Trophoblast cell (in vitro differentiated cells and primary cell): ENCODE data around the gene STX17.

Source experiments
- DNase-seq, 2 donors: peaks; one replicate each; pipeline ENCODE4 v3.0.0-alpha.2; 2016
- H2AFZ ChIP-seq: 2 replicates; pipeline ENCODE4 v1.6.1; 2013; ENCODE audit warnings: low read length, moderate library complexity, mild to moderate bottlenecking; ENCODE audit not compliant: insufficient read depth, poor library complexity
- H2AK5ac ChIP-seq: 2 replicates; pipeline ENCODE4 v1.6.1; 2013; ENCODE audit warnings: mild to moderate bottlenecking, low read length
- H2BK120ac ChIP-seq: 2 replicates; pipeline ENCODE4 v1.6.1; 2013; ENCODE audit warnings: low read length, mild to moderate bottlenecking, moderate library complexity; ENCODE audit not compliant: insufficient read depth, poor library complexity
- H2BK12ac ChIP-seq: 2 replicates; pipeline ENCODE4 v1.6.1; 2013; ENCODE audit warnings: mild to moderate bottlenecking, low read length, moderate library complexity
- H2BK5ac ChIP-seq: 2 replicates; pipeline ENCODE4 v1.6.1; 2013; ENCODE audit warnings: low read length, low read depth, moderate library complexity, mild to moderate bottlenecking; ENCODE audit not compliant: poor library complexity
- H3K14ac ChIP-seq: 2 replicates; pipeline ENCODE4 v1.6.1; 2013; ENCODE audit warnings: mild to moderate bottlenecking, low read length
- H3K18ac ChIP-seq: 2 replicates; pipeline ENCODE4 v1.6.1; 2013; ENCODE audit warnings: mild to moderate bottlenecking, low read length
- H3K23ac ChIP-seq: 2 replicates; pipeline ENCODE4 v1.6.1; 2013; ENCODE audit warnings: low read length
- H3K27ac ChIP-seq: 2 replicates; pipeline ENCODE4 v1.5.1; 2013; ENCODE audit warnings: low read depth, mild to moderate bottlenecking, inconsistent platforms, low read length, moderate library complexity
- H3K27me3 ChIP-seq: 2 replicates; pipeline ENCODE4 v1.6.1; 2013; ENCODE audit warnings: inconsistent platforms, mild to moderate bottlenecking, low read length, moderate library complexity; ENCODE audit not compliant: insufficient read depth
- H3K36me3 ChIP-seq, 2 experiments: 1 replicate in 1 of 2; 2 replicates in 1 of 2; pipeline ENCODE4 v1.6.1; 2013; ENCODE audit warnings: low read length in 2 of 2, mild to moderate bottlenecking in 2 of 2, moderate library complexity in 1 of 2; ENCODE audit not compliant: insufficient read depth in 2 of 2, control insufficient read depth in 1 of 2
- H3K4ac ChIP-seq: 2 replicates; pipeline ENCODE4 v1.6.1; 2013; ENCODE audit warnings: low read depth, mild to moderate bottlenecking, low read length, moderate library complexity
- H3K4me1 ChIP-seq, 2 experiments: 1 replicate in 1 of 2; 2 replicates in 1 of 2; pipeline ENCODE4 v1.6.1; 2013; ENCODE audit warnings: low read length in 2 of 2, mild to moderate bottlenecking in 2 of 2, moderate library complexity in 1 of 2; ENCODE audit not compliant: insufficient read depth in 2 of 2, control insufficient read depth in 1 of 2
- H3K4me2 ChIP-seq: 2 replicates; pipeline ENCODE4 v1.6.1; 2013; ENCODE audit warnings: inconsistent platforms, mild to moderate bottlenecking, low read length, moderate library complexity
- H3K4me3 ChIP-seq: 2 replicates; pipeline ENCODE4 v1.5.1; 2013; ENCODE audit warnings: mild to moderate bottlenecking, low read depth, low read length, inconsistent platforms
- H3K79me1 ChIP-seq: one replicate; pipeline ENCODE4 v1.6.1; 2013; ENCODE audit warnings: low read length
- H3K79me2 ChIP-seq: 2 replicates; pipeline ENCODE4 v1.6.1; 2013; ENCODE audit warnings: low read length, mild to moderate bottlenecking; ENCODE audit not compliant: control insufficient read depth, insufficient read depth, poor library complexity
- H3K9ac ChIP-seq: 2 replicates; pipeline ENCODE4 v1.6.1; 2013; ENCODE audit warnings: mild to moderate bottlenecking, low read length
- H3K9me3 ChIP-seq: 2 replicates; pipeline ENCODE4 v1.6.1; 2013; ENCODE audit warnings: low read depth, mild to moderate bottlenecking, control low read depth, inconsistent platforms, low read length; ENCODE audit not compliant: insufficient read depth
- H4K12ac ChIP-seq: 2 replicates; pipeline ENCODE4 v1.6.1; 2013; ENCODE audit warnings: low read depth, mild to moderate bottlenecking, low read length, moderate library complexity
- H4K8ac ChIP-seq: 2 replicates; pipeline ENCODE4 v1.6.1; 2013; ENCODE audit warnings: low read depth, mild to moderate bottlenecking, low read length, moderate library complexity
- H4K91ac ChIP-seq: one replicate; pipeline ENCODE4 v1.6.1; 2013; ENCODE audit warnings: low read depth, mild to moderate bottlenecking, low read length, moderate library complexity
- WGBS: extraction: QIAGEN DNeasy Blood & Tissue Kit; methylation state at CpG from one replicate; pipeline ENCODE4 v1.1.7; 2013; ENCODE audit warnings: missing lambda C conversion rate; ENCODE audit not compliant: insufficient read length, insufficient coverage; ENCODE audit errors: extremely low coverage; 5-methylcytosine and 5-hydroxymethylcytosine counted together

The STX17 gene

DNA sequence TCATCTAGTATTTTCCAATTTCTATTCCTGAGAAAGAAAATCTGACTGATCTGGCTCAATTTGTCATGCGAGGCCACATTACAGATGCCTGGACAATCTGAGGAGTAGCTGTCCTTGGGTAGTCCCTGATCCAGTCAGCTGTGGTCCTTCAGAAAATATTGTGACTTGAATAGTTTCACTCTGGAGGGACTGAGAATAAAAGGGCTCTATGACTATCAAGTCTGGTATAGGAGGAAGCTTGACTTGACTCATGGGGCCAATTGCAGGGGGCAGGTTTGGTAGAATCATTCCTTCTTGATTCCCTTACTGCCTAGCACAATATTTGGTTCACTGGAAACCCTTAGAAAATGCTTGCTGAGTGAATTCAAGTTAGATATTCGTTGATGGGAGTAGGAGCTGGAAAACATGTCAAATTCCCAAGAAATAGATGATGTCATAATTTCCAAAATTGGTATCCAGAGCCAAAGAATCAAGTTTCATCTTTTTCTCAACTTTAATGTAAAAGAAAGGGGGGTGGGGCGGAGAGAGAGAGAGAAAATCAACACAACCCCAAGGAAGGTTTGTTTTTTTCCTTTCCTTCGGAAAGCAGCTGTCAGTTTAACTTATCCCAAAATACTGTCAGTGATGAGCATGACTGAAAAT, 32.4 kb upstream of the STX17 start:
- H3K18ac ChIP-seq: no peak overlapping the region
- no peaks in the 10 kb centered on the region for H3K79me1 ChIP-seq
- no peaks in the 10 kb centered on the region for H3K36me3 ChIP-seq
- H2AFZ ChIP-seq: no peak overlapping the region
- H3K23ac ChIP-seq: no peak overlapping the region
- no peak overlapping the region for H3K4me3 ChIP-seq
- no peak overlapping the region for H3K4me2 ChIP-seq
- no peak overlapping the region for H4K91ac ChIP-seq
- H3K79me2 ChIP-seq: no peaks in the 10 kb centered on the region
- no peak overlapping the region for H2BK5ac ChIP-seq
- no peak overlapping the region for H2AK5ac ChIP-seq
- H3K4me1 ChIP-seq: no peaks in the 10 kb centered on the region
- no peak overlapping the region for H2BK120ac ChIP-seq
- no peak for DNase-seq
- H3K9me3 ChIP-seq: no peaks in the 10 kb centered on the region
- H3K4ac ChIP-seq: no peak overlapping the region
- H2BK12ac ChIP-seq: no peak overlapping the region
- H3K14ac ChIP-seq: no peak overlapping the region
- no peaks in the 10 kb centered on the region for H3K27me3 ChIP-seq
- no peak overlapping the region for H3K27ac ChIP-seq
- WGBS: no CpG with 5 or more reads among the region's 4 CpGs
- no peak overlapping the region for H4K12ac ChIP-seq
- no peak overlapping the region for H3K9ac ChIP-seq
- H4K8ac ChIP-seq: no peak overlapping the region

DNA sequence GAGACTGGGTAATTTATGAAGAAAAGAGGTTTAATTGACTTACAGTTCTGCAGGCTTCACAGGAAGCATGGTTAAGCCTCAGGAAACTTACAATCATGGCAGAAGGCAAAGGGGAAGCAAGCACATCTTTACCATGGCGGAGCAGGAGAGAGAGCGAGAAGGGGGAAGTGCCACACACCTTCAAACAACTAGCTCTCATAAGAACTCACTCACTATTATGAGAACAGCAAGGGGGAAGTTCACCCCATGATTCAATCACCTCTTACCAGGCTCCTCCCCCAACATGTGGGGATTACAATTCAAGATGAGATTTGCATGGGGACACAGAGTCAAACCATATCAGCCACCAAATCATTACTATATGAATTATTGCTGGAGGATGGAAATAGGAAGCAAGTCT, 30.3 kb upstream of the STX17 start:
- Histone ChIP-seq H4K12ac (no peak overlapping the region), H3K14ac (no peak overlapping the region), H3K4me1 (no peaks in the 10 kb centered on the region), H3K4me2 (no peak overlapping the region), H3K4me3 (no peak overlapping the region), H3K18ac (no peak overlapping the region), H3K9me3 (no peaks in the 10 kb centered on the region), H3K79me1 (no peaks in the 10 kb centered on the region), H4K91ac (no peak overlapping the region), H2AK5ac (no peak overlapping the region), H2BK120ac (no peak overlapping the region), H3K36me3 (no peaks in the 10 kb centered on the region), H2BK12ac (no peak overlapping the region), H3K23ac (no peak overlapping the region), H2AFZ (no peak overlapping the region), H3K4ac (no peak overlapping the region), H3K79me2 (no peaks in the 10 kb centered on the region), H3K9ac (no peak overlapping the region), H3K27ac (no peak overlapping the region), H3K27me3 (no peaks in the 10 kb centered on the region), H4K8ac (no peak overlapping the region), H2BK5ac (no peak overlapping the region)
- no CpG with 5 or more reads among the region's 2 CpGs for WGBS
- DNase-seq: no peak

DNA sequence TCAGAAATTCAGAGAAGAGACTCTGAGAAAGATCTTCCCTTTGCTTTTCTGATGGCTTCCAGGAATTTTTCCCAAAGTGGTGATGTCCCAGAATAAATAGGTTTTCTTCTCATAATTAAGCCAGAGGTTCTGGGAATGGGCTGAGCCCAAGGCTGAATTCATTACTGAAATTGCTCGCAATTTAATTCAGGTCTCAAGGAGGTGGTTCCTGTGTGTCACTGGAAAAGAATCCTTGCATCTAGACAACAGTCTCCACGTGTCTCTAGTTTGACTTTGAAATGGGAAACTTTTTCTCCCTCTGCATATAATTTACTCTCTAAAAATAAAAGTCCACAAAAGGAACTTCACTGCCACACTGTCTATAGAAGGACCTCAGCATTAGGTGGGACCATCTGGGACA, 27.8 kb upstream of the STX17 start:
- no peaks in the 10 kb centered on the region for H3K9me3 ChIP-seq
- no peak overlapping the region for H3K4me3 ChIP-seq
- H3K79me1 ChIP-seq: no peaks in the 10 kb centered on the region
- H3K4me2 ChIP-seq: no peak overlapping the region
- H2BK120ac ChIP-seq: no peak overlapping the region
- H3K4me1 ChIP-seq: no peaks in the 10 kb centered on the region
- H3K36me3 ChIP-seq: no peaks in the 10 kb centered on the region
- H3K23ac ChIP-seq: no peak overlapping the region
- no peak overlapping the region for H3K18ac ChIP-seq
- H3K27me3 ChIP-seq: no peaks in the 10 kb centered on the region
- H4K8ac ChIP-seq: no peak overlapping the region
- H2AFZ ChIP-seq: no peak overlapping the region
- no peak overlapping the region for H2BK12ac ChIP-seq
- no peaks in the 10 kb centered on the region for H3K79me2 ChIP-seq
- H3K4ac ChIP-seq: no peak overlapping the region
- no peak for DNase-seq
- no CpG with 5 or more reads among the region's 2 CpGs for WGBS
- no peak overlapping the region for H3K27ac ChIP-seq
- no peak overlapping the region for H4K91ac ChIP-seq
- no peak overlapping the region for H4K12ac ChIP-seq
- H3K14ac ChIP-seq: no peak overlapping the region
- H2BK5ac ChIP-seq: no peak overlapping the region
- H2AK5ac ChIP-seq: no peak overlapping the region
- H3K9ac ChIP-seq: no peak overlapping the region

DNA sequence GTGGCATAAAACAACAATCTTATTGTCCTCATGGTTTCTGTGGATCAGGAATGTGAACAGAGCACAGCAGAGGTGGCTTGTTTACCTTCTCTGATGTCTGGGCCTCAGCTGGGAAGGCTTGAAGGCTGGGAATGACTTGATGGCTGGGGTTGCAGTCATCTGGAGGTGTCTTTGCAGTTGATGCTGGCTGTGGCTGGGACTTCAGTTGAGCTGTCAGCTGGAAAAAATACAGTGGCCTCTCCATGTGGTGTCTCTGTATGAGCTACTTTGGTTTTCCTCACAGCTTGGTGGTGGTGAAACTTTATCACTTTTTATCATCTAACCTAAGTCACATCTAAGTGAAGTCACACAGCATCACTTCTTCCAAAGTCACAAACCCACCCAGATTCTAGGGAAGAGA, 24.7 kb upstream of the STX17 start:
- Histone ChIP-seq H3K4me2 (no peak overlapping the region), H3K79me2 (no peaks in the 10 kb centered on the region), H3K27ac (no peak overlapping the region), H3K23ac (no peak overlapping the region), H3K18ac (no peak overlapping the region), H3K4me3 (no peak overlapping the region), H3K9me3 (no peaks in the 10 kb centered on the region), H3K9ac (no peak overlapping the region), H3K27me3 (no peaks in the 10 kb centered on the region), H3K79me1 (no peaks in the 10 kb centered on the region), H3K4ac (no peak overlapping the region), H2AK5ac (no peak overlapping the region), H4K8ac (no peak overlapping the region), H3K14ac (no peak overlapping the region), H2BK12ac (no peak overlapping the region), H4K91ac (no peak overlapping the region), H2BK120ac (no peak overlapping the region), H4K12ac (no peak overlapping the region), H3K4me1 (no peaks in the 10 kb centered on the region), H2AFZ (no peak overlapping the region), H2BK5ac (no peak overlapping the region), H3K36me3 (no peaks in the 10 kb centered on the region)
- no peak for DNase-seq
